ENCODE data around the gene TRIM3.

DNA sequence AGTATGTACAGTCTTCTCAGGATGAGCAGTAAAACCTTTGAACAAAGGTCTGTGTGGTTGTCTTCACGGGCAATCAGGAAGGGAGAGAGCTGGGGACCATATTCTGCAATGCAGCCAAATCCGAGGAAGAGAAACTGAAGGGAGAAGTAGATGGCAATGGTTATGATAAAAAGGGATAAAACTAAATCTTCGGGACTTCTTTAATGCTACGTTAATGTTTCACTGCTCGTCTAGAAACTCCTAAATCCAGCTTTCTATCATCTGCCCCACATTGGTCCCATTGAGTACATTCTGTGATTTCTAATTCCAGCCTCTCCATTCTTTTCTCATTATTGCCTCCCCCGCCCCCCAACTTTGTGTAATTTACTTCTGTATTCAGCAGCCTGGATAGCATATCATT, 9.3 kb upstream of the TRIM3 start:
- TF ChIP-seq, protein P1, sequence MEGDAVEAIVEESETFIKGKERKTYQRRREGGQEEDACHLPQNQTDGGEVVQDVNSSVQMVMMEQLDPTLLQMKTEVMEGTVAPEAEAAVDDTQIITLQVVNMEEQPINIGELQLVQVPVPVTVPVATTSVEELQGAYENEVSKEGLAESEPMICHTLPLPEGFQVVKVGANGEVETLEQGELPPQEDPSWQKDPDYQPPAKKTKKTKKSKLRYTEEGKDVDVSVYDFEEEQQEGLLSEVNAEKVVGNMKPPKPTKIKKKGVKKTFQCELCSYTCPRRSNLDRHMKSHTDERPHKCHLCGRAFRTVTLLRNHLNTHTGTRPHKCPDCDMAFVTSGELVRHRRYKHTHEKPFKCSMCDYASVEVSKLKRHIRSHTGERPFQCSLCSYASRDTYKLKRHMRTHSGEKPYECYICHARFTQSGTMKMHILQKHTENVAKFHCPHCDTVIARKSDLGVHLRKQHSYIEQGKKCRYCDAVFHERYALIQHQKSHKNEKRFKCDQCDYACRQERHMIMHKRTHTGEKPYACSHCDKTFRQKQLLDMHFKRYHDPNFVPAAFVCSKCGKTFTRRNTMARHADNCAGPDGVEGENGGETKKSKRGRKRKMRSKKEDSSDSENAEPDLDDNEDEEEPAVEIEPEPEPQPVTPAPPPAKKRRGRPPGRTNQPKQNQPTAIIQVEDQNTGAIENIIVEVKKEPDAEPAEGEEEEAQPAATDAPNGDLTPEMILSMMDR (IDR thresholded peaks at IDR 0.05) = no peak
- TF ChIP-seq POLR2A (IDR thresholded peaks at IDR 0.05) = no peak
- TF ChIP-seq POLR2AphosphoS5 (IDR thresholded peaks at IDR 0.05) = no peak
